ENCODE results near the gene FAM131A.

Gene FAM131A

GRCh38 chr3:184352149-184352785 is 14.9 kb downstream of the FAM131A start:
- H3K27ac ChIP-seq, result no peak overlapping the region
- TF ChIP-seq CTCF (IDR thresholded peaks at IDR 0.05), result no peak
- no peak overlapping the region for H3K4me3 ChIP-seq
- no peak for DNase-seq (ENCODE audit: low spot score)

- H3K27ac ChIP-seq, result no peak overlapping the region
- no peak for DNase-seq (ENCODE audit: low spot score)
- H3K4me3 ChIP-seq, result no peak overlapping the region
- TF ChIP-seq CTCF (IDR thresholded peaks at IDR 0.05), result no peak
Observed at GRCh38 chr3:184352897-184353545, 15.6 kb downstream of the FAM131A start.

GRCh38 chr3:184353546-184353941 is 16.1 kb downstream of the FAM131A start:
- no peak for TF ChIP-seq CTCF (IDR thresholded peaks at IDR 0.05)
- no peak overlapping the region for H3K4me3 ChIP-seq
- no peak for DNase-seq (ENCODE audit: low spot score)
- H3K27ac ChIP-seq, result no peak overlapping the region

GRCh38 chr3:184354121-184354728 is 16.8 kb downstream of the FAM131A start:
- TF ChIP-seq CTCF (IDR thresholded peaks at IDR 0.05), result peak; percentile 70
- no peak overlapping the region for H3K4me3 ChIP-seq
- DNase-seq (ENCODE audit: low spot score), result no peak
- H3K27ac ChIP-seq, result no peak overlapping the region

- no peak overlapping the region for H3K27ac ChIP-seq
- no peak for TF ChIP-seq CTCF (IDR thresholded peaks at IDR 0.05)
- no peak overlapping the region for H3K4me3 ChIP-seq
- DNase-seq (ENCODE audit: low spot score), result no peak
Observed at GRCh38 chr3:184354754-184355153, 17.4 kb downstream of the FAM131A start.

- DNase-seq (ENCODE audit: low spot score), result no peak
- no peak overlapping the region for H3K27ac ChIP-seq
- no peak for TF ChIP-seq CTCF (IDR thresholded peaks at IDR 0.05)
Observed at GRCh38 chr3:184355261-184356040, 18.1 kb downstream of the FAM131A start.

More at GRCh38 chr3:184355261-184356040, 18.1 kb downstream of the FAM131A start:
- no peak overlapping the region for H3K4me3 ChIP-seq

Data from coronary artery (tissue), 2 donors.